ENCODE results near the gene LTBP3.

DNA sequence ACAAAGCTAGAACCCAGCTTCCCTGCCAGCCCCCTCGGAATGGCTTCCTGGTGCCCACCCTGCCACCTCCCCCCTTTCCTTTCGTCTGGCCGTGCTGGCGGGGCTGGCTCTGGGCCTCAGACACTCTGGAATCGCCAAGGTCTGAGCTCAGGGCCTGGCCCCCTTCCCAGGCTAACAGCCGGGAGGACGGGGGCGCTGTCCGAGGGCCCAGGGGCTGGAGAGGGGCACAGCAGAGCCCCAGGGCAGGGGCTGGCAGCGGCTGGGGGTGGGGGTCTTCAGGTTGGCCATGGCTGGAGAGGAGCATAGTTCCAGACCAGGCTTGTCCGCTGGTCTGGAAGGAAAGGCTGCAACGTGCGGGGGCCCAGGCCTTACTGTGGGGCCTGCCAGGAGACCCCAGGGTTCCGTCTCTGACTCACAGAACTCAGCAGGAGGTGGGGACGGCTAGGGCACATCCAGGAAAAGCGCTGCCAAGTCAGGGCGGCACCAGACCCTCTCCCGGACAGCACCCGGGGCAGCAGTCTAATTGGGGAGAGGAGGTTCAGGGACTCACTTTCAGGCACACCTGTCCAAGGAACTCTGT is 861 bp upstream of the LTBP3 start:
- TF ChIP-seq, protein P1, sequence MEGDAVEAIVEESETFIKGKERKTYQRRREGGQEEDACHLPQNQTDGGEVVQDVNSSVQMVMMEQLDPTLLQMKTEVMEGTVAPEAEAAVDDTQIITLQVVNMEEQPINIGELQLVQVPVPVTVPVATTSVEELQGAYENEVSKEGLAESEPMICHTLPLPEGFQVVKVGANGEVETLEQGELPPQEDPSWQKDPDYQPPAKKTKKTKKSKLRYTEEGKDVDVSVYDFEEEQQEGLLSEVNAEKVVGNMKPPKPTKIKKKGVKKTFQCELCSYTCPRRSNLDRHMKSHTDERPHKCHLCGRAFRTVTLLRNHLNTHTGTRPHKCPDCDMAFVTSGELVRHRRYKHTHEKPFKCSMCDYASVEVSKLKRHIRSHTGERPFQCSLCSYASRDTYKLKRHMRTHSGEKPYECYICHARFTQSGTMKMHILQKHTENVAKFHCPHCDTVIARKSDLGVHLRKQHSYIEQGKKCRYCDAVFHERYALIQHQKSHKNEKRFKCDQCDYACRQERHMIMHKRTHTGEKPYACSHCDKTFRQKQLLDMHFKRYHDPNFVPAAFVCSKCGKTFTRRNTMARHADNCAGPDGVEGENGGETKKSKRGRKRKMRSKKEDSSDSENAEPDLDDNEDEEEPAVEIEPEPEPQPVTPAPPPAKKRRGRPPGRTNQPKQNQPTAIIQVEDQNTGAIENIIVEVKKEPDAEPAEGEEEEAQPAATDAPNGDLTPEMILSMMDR (tag by site-specific recombination; IDR thresholded peaks at IDR 0.05): no peak
- no peak for TF ChIP-seq ZNF514 (tag by site-specific recombination; IDR thresholded peaks at IDR 0.05)
- TF ChIP-seq, protein P2, sequence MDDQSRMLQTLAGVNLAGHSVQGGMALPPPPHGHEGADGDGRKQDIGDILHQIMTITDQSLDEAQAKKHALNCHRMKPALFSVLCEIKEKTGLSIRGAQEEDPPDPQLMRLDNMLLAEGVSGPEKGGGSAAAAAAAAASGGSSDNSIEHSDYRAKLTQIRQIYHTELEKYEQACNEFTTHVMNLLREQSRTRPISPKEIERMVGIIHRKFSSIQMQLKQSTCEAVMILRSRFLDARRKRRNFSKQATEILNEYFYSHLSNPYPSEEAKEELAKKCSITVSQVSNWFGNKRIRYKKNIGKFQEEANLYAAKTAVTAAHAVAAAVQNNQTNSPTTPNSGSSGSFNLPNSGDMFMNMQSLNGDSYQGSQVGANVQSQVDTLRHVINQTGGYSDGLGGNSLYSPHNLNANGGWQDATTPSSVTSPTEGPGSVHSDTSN (CRISPR knock-in tag; IDR thresholded peaks at IDR 0.05): no peak
- TF ChIP-seq ZNF792 (tag by site-specific recombination; IDR thresholded peaks at IDR 0.05): no peak
- TF ChIP-seq, protein P3, sequence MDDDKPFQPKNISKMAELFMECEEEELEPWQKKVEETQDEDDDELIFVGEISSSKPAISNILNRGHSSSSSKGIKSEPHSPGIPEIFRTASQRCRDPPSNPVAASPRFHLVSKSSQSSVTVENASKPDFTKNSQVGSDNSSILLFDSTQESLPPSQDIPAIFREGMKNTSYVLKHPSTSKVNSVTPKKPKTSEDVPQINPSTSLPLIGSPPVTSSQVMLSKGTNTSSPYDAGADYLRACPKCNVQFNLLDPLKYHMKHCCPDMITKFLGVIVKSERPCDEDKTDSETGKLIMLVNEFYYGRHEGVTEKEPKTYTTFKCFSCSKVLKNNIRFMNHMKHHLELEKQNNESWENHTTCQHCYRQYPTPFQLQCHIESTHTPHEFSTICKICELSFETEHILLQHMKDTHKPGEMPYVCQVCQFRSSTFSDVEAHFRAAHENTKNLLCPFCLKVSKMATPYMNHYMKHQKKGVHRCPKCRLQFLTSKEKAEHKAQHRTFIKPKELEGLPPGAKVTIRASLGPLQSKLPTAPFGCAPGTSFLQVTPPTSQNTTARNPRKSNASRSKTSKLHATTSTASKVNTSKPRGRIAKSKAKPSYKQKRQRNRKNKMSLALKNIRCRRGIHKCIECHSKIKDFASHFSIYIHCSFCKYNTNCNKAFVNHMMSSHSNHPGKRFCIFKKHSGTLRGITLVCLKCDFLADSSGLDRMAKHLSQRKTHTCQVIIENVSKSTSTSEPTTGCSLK (tag by site-specific recombination; IDR thresholded peaks at IDR 0.05): no peak

All from HEK293 (cell line).